GM18873 (cell line): ENCODE data around the gene AP1G2.
"Not testable (repeated sequence)": the region's sequence is repeated elsewhere in the genome, so short reads cannot be mapped to it uniquely, and the experiment has no call there.

Source experiments
- ATAC-seq: cut with Tn5 transposase; IDR thresholded peaks from one replicate; pipeline ENCODE4 v1.9.1; 2021; ENCODE audit warnings: mild to moderate bottlenecking, moderate library complexity, moderate number of reproducible peaks; ENCODE audit not compliant: unreplicated experiment, low FRiP score

Gene AP1G2

DNA sequence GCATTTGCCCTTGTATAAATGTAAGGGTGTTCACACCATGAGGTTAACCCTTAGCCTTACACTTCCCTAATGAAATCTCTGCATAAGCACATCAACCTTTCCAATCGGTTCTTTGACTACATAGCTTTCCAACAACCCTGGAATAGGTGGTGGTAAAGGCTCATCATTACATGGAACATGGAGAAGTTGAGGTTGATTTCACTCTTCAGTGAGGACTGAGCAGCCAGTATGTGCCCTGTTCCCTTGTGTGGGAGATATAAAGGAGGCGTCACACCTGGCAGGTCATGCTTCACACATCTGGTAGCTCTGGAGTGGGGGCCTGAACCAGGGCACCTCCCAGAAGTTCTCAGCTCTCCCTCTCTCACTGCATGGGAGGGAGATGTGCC lies 32.7 kb upstream of the AP1G2 start:
- no peak for ATAC-seq

DNA sequence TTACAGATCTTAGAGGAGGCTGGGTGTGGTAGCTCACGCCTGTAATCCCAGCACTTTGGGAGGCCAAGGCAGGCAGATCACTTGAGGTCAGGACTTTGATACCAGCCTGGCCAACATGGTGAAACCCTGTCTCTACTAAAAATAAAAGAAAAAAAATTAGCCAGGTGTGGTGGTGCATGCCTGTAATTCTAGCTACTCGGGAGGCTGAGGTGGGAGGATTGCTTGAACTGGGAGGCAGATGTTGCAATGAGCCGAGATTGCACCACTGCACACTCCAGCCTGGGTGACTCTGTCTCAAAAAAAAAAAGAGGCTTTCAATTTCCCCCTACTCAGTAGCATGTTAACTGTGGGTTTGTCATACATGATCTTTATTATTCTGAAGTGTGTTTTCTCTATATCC lies 26.6 kb upstream of the AP1G2 start:
- not testable (repeated sequence) for ATAC-seq

- no peak for ATAC-seq
These were observed 22.6 kb upstream of the AP1G2 start for GRCh38 chr14:23590198-23590597.

- ATAC-seq = no peak
These were observed 22.0 kb upstream of the AP1G2 start for GRCh38 chr14:23589606-23590005.

DNA sequence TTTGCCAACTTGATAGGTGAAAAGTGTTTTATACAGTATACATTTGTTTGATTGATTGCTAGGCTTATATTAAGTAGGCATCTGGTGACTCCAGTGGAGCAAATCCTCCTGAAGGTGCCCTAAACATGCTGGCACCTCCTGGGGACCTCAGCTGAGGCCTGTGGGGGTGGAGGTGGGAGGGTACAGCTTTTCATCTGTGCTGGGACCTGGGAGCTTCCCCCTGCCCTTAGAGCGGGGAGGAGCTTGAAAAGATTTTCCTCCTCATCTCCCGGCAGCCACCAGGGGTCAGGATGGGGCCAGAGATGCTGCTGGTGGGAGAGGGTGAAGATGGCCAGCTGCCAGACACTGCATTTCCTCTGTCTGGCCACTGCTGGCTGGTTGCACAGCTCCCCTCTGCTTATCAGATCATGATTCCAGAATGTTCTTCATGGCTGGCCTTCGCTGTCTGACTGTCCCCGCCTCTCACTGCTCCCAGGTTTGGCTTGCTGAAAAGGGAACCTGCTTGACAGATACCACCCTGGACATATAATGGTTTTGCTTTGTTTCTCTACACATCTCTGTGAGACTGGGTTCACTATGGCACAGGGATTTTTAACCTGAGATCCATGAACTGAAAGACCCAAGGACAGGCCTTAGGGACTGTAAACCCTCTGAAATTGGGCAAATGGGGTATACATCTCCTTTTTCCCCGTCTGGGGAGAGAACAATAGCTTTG lies 21.4 kb upstream of the AP1G2 start:
- ATAC-seq = peak; percentile 82

- ATAC-seq = not testable (repeated sequence)
These were observed 17.1 kb upstream of the AP1G2 start for GRCh38 chr14:23584527-23585203.

GRCh38 chr14:23583761-23584526 lies 16.4 kb upstream of the AP1G2 start:
- not testable (repeated sequence) for ATAC-seq

GRCh38 chr14:23582906-23583760 lies 15.5 kb upstream of the AP1G2 start:
- no peak for ATAC-seq

GRCh38 chr14:23580948-23581281 lies 13.3 kb upstream of the AP1G2 start:
- ATAC-seq = no peak

- ATAC-seq = no peak
These were observed 12.7 kb upstream of the AP1G2 start for GRCh38 chr14:23580152-23580926.

GRCh38 chr14:23579739-23580138 lies 12.1 kb upstream of the AP1G2 start:
- ATAC-seq = no peak

DNA sequence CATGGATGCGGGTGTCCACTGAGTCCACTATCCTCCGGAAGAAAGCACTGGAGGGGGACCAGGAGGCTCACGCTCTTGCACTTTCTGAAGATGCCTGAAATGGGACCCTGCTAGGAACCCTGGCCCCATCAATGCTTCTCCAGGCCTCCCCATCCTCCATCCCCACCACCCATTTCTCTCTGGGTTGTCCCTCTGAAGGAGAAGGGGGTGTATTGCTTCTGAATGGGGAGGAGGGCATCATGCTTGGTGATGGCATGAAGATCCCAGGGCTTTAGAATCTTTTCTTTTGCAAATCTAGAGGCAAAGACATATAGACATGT lies 11.7 kb upstream of the AP1G2 start:
- no peak for ATAC-seq

DNA sequence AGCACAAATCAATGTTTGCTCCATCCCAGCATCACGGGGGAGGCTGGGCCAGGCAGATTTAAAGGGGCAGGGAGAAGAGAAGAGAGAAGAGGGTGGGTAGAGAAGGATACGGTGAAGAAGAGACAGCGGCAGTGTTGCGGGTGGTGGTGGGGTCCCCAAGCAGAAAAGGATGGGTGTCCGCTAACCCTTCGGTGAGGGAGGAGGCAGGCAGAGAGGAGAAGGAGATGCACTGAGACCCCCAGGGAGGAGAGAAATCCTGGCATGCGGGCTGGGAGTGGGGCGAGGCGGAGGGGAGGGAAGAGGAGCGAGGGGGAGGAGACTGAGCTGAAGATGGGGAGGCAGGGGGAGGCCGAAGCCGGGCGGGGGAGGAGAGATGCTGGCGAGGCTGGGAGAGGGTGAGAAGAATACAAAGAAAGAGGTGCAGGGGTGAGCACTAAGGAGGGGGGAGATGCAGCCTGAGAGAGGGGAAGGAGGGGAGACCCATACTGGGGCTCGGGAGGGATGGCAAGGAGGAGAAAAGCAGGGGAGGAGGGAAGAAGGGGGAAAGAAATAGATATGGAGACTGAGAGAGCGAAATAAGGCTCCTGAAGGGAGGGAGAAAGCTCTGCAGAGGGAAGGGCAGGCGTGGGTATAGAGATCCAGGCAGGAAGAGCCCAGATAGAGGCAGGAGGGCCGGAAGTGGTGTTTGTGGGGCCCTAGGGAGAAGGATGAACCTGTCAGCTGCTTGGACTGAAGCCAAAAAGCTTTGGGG lies 11.1 kb upstream of the AP1G2 start, which contains the start of gene JPH4:
Gene JPH4 (minus strand): TSS at position 231 of the 751 bp plus-strand sequence. CDS start 1,337 bp downstream, outside the sequence.
- no peak for ATAC-seq

GRCh38 chr14:23577710-23578392 lies 10.3 kb upstream of the AP1G2 start:
- ATAC-seq = no peak

DNA sequence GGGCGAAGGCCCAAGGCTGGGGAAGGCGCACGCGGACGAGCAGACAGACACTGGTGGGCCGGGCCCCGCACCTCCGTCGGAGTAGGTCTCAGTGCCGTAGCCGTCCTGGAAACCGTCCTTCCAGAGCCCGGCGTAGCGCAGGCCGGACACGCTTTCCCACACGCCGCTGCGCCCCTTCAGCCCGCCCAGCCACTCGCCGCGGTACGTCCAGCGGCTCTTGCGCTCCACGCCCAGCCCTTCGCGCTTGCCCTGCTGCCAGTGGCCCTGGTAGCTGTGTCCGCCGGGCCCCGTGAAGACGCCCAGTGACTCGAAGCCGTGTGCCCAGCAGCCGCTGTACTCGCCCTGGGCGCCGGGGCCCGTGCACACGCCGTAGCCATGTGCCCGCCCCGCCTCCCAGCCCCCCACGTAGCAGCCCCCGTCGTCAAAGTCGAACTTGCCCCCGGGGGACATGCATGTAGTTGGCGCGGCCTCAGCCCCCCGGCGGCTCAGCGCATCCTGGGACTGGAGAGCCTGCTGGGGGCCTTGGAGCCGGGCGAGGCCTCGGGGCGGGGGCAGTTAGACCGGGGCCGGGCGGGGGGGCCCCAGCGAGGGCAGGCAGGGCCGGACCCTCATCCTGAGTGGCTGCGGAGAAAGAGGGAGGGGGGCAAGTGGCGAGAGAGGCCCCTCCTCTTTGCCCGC lies 9.6 kb upstream of the AP1G2 start:
- ATAC-seq = no peak

GRCh38 chr14:23573384-23574015 lies 5.9 kb upstream of the AP1G2 start:
- ATAC-seq = no peak

- ATAC-seq = no peak
These were observed 5.2 kb upstream of the AP1G2 start for GRCh38 chr14:23572836-23573235.

- no peak for ATAC-seq
These were observed 4.9 kb upstream of the AP1G2 start for GRCh38 chr14:23572524-23572828.
